GM19468 (cell line): Measurements from ENCODE around the gene NMRK1.

Source experiments
- ATAC-seq: cut with Tn5 transposase; IDR thresholded peaks from one replicate; pipeline ENCODE4 v1.9.1; 2021; ENCODE audit warnings: mild to moderate bottlenecking, moderate library complexity, moderate number of reproducible peaks; ENCODE audit not compliant: unreplicated experiment; ENCODE audit errors: extremely low read depth

NMRK1 gene

DNA sequence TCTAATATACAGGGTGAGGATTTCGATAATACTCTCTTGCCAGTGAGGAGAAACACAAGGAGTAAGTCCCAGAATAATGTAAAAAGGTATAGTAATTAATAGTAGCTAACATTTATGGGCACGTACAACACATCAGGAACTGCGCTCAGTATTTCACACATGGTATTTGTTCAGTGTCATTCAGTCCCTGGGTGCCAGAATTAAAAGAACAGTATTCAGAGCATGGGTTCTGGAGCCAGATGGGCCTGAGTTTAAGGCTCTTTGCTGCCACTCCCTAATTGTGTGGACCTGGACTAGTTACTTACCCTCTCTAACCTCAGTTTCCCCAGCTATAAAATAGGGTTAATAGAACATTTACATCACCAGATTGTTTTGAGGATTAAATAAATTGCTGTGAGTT is 16.7 kb upstream of the NMRK1 start:
- ATAC-seq: no peak

GRCh38 chr9:75102177-75102790 is 14.3 kb upstream of the NMRK1 start:
- no peak for ATAC-seq

DNA sequence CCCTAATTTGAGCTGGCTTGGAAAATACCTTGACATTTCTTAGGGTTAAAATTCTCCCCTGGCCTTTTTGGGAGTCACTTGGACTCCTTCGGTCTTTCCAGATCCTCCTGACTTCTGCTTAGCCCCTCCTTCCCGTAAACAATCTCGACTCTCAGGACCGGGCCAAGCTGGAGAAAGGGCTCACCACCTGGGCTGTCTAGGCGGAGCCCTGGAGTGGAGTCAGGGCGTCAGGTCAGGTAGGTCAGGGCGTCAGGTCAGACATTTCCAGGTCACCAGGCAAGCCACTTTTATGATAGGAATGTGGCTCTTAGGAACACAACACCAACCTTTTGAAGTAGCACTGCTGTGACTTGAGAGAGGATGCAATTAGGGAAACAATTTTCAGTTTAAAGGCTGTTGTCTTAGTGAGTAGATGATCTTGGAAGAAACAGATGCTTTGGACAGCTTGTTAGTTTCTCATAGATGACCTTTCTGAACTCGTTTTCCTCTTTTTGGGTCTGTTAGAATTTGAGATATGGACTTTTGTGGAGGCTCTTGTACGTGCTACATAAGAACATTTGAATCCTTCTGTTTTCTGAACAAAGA is 13.1 kb upstream of the NMRK1 start:
- no peak for ATAC-seq

DNA sequence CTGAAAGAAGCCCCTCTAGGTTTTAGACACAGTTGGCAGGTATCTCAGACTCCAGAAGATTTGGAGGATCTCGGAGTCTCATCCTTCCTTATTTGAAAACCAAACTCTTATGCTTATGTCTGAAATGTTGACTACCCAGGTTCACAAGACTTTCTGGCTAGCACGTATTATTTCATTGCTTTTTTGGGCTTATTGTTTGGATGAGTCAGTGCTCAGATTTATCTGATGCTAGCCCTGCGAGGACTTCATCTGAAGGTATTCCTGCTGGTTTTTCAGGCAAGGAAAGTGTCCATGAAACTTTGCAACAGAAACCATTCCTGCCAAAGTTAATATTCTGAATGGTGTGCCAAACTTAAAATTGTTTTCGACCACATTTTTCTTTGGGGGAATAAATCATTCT is 8.8 kb upstream of the NMRK1 start:
- ATAC-seq: no peak

DNA sequence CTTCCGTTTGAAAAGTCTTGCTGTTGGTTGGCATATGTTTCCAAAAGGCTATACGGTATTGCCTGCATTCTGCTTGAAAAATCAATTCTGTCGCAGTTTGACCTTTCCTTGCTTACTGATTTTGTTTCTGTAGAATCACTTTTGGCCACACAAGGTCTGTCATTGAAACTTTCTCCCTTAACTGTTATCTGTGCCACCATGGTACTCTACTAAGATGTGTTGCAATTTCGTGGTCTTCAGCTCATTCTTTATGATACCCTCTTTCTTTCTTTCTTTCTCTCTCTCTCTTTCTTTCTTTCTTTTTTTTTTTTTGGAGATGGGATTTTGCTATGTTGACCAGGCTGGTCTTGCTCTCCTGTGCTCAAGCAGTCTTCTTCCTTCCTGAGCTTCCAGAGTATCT is 4.8 kb upstream of the NMRK1 start:
- no peak for ATAC-seq

DNA sequence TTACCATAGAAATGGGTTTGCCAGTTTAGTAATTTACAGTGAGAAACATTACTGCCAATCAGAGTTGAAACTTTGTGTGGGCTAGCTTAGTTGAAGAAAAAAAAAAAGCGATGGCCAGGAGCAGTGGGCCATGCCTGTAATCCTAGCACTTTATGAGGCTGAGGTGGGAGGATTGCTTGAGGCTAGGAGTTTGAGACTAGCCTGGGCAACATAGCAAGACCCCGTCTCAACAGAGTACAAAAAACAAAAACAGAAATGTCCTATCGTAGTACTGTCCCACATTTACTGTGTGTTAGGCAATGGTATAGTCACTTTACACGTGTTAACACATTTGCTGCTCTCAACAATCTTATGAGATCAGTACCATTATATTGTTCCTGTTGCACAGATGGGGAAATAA is 2.6 kb upstream of the NMRK1 start:
- no peak for ATAC-seq

DNA sequence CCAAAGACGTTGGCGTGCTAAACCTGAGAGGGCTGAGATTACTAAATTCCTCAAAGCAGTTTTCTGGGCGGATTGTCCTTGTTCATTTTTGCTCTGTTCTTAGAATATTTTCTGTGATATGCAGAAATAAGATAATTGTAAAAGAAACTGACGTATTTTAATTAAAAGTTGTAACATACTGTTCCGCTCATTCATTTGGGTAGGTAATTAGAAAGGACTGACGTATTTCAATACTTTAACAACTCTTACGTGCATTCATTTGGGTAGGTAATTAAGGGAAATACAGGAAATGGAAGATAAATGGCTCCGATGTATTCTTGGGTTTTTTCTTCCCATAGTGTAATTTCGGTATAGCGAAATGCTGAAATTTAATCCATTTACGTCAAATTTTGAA is 1.4 kb upstream of the NMRK1 start:
- ATAC-seq: no peak

DNA sequence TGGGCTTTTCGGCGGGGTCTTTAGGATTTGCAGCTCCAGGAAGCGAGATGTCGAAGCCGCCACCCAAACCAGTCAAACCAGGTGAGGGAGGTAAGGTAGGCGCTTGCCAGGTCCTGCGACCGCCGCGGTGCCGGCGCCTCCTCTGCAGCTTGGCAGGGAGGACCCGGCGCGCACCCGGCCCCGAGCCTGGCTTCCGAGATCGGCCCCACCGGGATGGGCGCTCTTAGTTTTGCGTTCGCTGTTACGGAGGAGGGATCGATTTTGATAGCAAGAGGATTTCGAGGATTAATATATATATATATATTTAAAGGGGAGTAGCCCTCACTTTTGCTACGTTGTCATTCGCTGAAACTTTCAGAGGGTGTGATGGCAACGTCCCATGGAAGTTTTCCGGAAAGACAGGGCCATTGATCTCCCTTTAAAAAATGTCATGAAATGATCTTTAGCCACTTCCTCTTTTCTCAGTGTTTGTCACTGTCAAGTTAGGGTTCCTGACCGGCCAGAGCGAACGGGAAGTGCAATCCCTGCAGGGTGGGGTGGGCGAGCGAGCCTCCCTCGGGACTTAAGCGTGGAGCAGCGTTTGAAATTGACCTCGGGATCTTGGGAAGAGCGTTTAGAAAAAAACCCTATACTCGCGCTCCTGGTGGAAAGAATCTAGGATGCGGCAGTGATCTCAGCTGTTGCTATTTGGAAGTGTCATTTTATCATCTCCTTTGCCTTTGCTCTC is 854 bp upstream of the NMRK1 start:
- no peak for ATAC-seq

DNA sequence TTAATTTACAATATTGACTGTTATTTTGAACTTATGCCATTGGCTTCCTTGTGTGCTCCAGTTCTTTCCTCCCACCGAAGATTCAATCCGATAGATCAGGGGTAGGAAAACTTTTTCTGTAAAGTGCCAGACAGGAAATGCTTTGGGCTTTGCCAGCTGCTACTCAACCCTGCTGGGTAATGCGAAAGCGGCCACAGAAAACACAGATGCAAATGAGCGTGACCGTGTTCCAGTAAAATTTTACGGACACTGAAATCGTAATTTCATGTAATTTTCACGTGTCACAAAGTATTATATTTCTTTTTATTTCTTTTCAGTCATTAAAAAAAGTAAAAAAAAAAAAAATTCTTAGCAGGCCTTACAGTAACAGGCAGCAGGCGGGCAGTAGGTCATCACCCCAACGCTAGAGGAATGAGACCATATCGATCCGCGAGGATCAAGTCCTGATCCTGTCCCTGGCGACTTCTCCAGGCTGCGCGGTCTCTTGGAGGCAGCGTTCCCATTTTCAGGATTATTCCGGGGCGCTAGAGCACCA is 599 bp downstream of the NMRK1 start:
- ATAC-seq: peak; percentile 21

- no peak for ATAC-seq
Measured at GRCh38 chr9:75086541-75087288, 1.2 kb downstream of the NMRK1 start.

GRCh38 chr9:75085640-75086039 is 2.3 kb downstream of the NMRK1 start:
- no peak for ATAC-seq

GRCh38 chr9:75084081-75084672 is 3.8 kb downstream of the NMRK1 start:
- ATAC-seq: no peak

DNA sequence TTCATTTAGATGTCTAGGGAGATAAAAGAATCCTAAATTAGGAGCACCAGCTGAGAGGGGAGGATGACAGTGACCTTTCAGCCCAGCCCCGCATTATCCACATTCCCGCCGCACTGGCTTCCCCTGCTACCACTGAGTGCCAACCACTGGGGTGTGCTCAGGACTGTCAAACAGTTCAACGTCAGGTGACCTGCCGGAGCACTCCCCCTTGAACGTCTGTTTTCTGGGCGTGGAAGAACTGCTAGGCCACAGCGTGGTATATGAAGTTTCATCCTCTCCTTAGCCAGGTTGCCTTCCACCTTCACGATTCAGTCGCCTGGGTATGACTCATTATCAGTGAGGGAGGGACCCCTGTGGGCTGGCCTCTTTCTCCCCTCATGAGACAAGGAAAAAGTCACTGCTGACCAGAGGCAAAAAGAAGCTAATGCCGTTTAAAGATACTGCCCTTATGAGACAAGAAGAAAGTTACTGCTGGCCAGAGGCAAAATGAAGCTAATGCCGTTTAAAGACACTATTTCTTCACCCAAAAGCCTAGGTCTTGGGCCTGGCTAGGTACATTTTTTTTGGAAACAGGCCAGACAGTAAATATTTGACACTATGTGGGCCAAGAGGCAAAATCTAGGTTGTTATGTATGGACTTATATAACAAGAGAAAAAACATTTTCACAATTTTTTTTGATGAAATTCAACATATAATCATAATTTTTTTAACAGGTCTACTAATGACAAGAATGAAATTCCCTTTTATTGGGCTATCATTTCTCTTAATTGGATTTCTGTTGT is 4.6 kb downstream of the NMRK1 start:
- no peak for ATAC-seq

- no peak for ATAC-seq
Measured at GRCh38 chr9:75081632-75082031, 6.3 kb downstream of the NMRK1 start.

- no peak for ATAC-seq
Measured at GRCh38 chr9:75072895-75073294, 15.1 kb downstream of the NMRK1 start.

DNA sequence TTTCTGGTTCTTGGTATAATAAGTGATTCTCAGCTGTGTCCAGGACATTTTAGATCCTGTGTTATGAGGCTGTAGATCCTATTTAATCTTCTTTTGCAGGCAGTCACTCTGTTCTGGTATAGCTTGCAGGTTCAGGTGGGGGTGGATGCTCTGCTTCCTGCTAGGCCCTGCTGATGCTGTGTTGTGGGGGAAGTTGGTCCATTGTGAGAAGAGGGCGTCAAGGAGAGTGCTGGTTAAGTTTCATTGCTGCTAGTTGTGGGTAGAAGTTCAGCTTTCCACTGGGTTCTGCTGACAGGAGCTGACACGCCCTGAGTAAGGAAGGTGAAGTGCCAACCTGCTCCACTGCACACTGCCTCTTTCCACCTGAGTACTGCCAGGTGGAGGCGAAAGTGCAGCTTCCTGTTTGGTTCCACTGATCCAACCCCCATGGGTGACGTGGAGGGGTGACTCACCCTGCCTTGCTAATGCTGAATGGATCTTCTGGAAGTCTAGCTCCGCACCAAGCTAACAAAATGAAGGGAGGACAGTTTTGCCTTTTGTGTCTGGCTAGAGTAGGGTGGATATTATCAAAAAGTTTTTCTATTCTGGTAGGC is 16.3 kb downstream of the NMRK1 start:
- peak; percentile 14 for ATAC-seq

DNA sequence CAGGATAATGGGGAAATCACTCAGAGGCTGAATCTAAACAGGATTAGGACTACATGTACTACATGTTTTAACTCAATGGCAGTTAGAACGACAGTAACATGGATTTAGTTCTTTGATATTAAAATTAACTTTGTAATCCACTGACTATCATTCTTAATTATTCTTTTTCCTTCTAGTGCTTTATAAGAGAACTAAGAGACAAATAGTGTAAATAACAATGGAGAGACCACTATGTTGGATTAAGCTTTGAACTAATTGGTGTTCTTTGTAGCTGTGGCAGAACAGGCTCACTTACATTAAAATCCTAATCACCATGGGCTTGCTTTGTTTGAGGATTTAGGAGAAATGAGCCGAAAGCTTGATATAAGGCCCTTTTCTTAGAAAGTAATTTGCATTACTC is 18.8 kb downstream of the NMRK1 start:
- ATAC-seq: no peak

- no peak for ATAC-seq
Measured at GRCh38 chr9:75067894-75068293, 20.1 kb downstream of the NMRK1 start.

DNA sequence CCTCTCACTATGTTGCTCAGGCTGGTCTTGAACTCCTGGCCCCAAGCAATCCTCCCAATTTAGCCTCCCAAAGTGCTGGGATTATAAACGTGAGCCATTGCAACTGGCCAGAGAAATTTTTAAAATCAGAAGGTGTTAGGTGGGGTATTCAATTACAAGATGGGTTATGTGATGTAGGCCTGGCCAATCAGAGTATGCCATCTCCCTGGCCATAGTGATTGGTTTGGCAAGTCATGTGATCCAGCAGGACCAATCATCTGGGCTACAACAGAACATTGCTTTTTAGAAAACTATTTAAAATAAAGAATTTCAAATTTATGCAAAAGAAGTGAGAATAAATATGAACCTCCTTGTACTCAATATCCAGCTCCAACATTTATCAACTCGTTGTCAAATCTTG is 22.4 kb downstream of the NMRK1 start:
- no peak for ATAC-seq
